Measurements from ENCODE around the gene SLFN11. TPM values are rescaled to one million over a fixed set of nuclear protein-coding genes. Genes with fewer than 3 reads are reported as not detected.
"Not testable (repeated sequence)": the region's sequence is repeated elsewhere in the genome, so short reads cannot be mapped to it uniquely, and the experiment has no call there.

The SLFN11 gene, protein sequence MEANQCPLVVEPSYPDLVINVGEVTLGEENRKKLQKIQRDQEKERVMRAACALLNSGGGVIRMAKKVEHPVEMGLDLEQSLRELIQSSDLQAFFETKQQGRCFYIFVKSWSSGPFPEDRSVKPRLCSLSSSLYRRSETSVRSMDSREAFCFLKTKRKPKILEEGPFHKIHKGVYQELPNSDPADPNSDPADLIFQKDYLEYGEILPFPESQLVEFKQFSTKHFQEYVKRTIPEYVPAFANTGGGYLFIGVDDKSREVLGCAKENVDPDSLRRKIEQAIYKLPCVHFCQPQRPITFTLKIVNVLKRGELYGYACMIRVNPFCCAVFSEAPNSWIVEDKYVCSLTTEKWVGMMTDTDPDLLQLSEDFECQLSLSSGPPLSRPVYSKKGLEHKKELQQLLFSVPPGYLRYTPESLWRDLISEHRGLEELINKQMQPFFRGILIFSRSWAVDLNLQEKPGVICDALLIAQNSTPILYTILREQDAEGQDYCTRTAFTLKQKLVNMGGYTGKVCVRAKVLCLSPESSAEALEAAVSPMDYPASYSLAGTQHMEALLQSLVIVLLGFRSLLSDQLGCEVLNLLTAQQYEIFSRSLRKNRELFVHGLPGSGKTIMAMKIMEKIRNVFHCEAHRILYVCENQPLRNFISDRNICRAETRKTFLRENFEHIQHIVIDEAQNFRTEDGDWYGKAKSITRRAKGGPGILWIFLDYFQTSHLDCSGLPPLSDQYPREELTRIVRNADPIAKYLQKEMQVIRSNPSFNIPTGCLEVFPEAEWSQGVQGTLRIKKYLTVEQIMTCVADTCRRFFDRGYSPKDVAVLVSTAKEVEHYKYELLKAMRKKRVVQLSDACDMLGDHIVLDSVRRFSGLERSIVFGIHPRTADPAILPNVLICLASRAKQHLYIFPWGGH
- total RNA-seq = 72.3 and 73.6 TPM in 2 replicates

DNA sequence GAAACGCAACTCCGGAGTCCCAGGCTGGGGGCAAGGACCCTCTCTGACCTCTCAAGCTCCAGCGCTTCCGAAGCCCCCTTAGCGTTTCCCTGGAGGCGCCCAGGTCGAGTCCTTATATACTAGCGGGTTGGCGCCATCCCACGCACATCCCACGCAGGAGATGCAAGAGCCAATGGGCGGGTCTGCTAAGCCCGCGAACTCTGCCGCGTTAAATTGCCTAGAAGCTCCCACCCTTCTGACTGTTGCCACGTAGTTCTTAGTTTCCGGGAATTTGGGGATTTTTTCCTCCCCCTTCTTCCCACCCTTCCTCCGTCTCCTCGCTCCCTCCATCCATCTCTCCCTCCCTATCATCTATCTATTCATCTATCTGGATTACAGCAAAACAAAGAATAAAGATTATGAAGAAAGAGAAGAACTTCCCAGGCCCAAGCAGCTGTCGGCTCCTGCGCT, at the start of gene SLFN11:
SLFN11 (minus strand) TSS at position 88 of the 450 bp plus-strand sequence. CDS start 9,814 bp downstream, outside the sequence.
- DNase-seq = peak; percentile 95
- Mint-ChIP-seq H3K9me3 (peaks cover 9% of the 10 kb centered on the region), H3K4me1 (peaks cover 51% of the 10 kb centered on the region), H3K27ac (peak within 1 kb of the TSS; percentile 93), H3K4me3 (peak within 1 kb of the TSS; percentile 89), H3K27me3 (peaks cover 1% of the 10 kb centered on the region), H3K36me3 (ENCODE audit: low read depth) (peaks cover 34% of the 10 kb centered on the region)
- intact Hi-C loops (cut with micrococcal nuclease) = loop anchor here (1.0 to 2.0 kb wide), 5 partner anchors 60 to 164 kb away; partner anchors contain the start of genes SLFN12L, SLFN13 and SLFN5

DNA sequence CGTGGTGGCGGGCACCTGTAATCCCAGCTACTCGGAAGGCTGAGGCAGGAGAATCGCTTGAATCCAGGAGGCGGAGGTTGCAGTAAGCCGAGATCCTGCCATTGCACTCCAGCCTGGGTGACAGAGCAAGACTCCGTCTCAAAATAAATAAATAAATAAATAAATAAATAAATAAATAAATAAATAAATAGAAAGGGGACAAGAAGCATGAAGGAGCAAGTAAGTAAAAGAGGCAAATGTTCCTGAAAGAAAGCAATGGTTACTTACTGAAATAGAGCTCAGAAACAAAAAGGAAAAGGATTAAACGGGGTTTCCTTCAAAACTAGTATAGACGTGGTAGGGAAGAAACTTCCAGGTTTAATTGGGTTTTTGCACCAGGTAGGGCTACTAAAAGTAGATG, 47.6 kb upstream of the SLFN11 start:
- H3K4me3 Mint-ChIP-seq; DNase-seq; intact Hi-C loops (cut with micrococcal nuclease); H3K27ac Mint-ChIP-seq; H3K4me1 Mint-ChIP-seq; H3K9me3 Mint-ChIP-seq; H3K27me3 Mint-ChIP-seq: not testable (repeated sequence)
- H3K36me3 Mint-ChIP-seq (ENCODE audit: low read depth) = peaks cover 52% of the 10 kb centered on the region

DNA sequence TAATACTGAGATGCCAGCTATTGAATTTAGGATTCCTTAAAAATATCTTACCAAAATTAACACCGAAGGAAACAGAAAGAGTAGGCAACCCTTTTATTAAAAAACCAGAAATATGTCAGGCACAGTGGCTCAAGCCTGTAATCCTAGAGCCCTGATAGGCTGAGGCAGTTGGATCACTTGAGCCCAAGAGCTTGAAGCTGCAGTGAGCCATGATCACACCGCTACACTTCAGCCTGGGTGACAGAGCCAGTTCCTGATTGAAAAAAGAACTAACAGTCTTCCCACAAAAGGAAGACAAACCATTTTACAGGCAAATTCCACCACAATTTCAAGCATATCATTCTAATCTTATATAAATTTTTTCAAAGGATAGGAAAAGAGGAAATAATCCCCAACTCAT, 43.2 kb upstream of the SLFN11 start:
- Mint-ChIP-seq H3K36me3 (ENCODE audit: low read depth) (peaks cover 57% of the 10 kb centered on the region), H3K27me3 (no peaks in the 10 kb centered on the region), H3K9me3 (peaks cover 19% of the 10 kb centered on the region), H3K27ac (no peak overlapping the region), H3K4me1 (peaks cover 5% of the 10 kb centered on the region), H3K4me3 (no peak overlapping the region)
- no peak for DNase-seq
- intact Hi-C loops (cut with micrococcal nuclease) = no loop called here

- H3K27ac Mint-ChIP-seq; H3K4me1 Mint-ChIP-seq; H3K27me3 Mint-ChIP-seq; H3K4me3 Mint-ChIP-seq; DNase-seq; intact Hi-C loops (cut with micrococcal nuclease): not testable (repeated sequence)
- peaks cover 69% of the 10 kb centered on the region for H3K36me3 Mint-ChIP-seq (ENCODE audit: low read depth)
- H3K9me3 Mint-ChIP-seq = peaks cover 19% of the 10 kb centered on the region
Measured at GRCh38 chr17:35414707-35415106, 41.3 kb upstream of the SLFN11 start.

- Mint-ChIP-seq H3K4me3 (no peak overlapping the region), H3K4me1 (peaks cover 5% of the 10 kb centered on the region), H3K36me3 (ENCODE audit: low read depth) (peaks cover 68% of the 10 kb centered on the region), H3K27me3 (no peaks in the 10 kb centered on the region), H3K27ac (no peak overlapping the region), H3K9me3 (peaks cover 19% of the 10 kb centered on the region)
- DNase-seq = no peak
- intact Hi-C loops (cut with micrococcal nuclease) = no loop called here
Measured at GRCh38 chr17:35414247-35414646, 40.8 kb upstream of the SLFN11 start.

- no peak for DNase-seq
- Mint-ChIP-seq H3K4me3 (no peak overlapping the region), H3K9me3 (no peaks in the 10 kb centered on the region), H3K27ac (no peak overlapping the region), H3K27me3 (no peaks in the 10 kb centered on the region), H3K4me1 (peaks cover 4% of the 10 kb centered on the region), H3K36me3 (ENCODE audit: low read depth) (peaks cover 45% of the 10 kb centered on the region)
- intact Hi-C loops (cut with micrococcal nuclease) = no loop called here
Measured at GRCh38 chr17:35407531-35407930, 34.1 kb upstream of the SLFN11 start.

- H3K36me3 Mint-ChIP-seq (ENCODE audit: low read depth) = peaks cover 40% of the 10 kb centered on the region
- H3K27me3 Mint-ChIP-seq = no peaks in the 10 kb centered on the region
- intact Hi-C loops (cut with micrococcal nuclease) = no loop called here
- H3K9me3 Mint-ChIP-seq = no peaks in the 10 kb centered on the region
- H3K4me1 Mint-ChIP-seq = peaks cover 6% of the 10 kb centered on the region
- no peak overlapping the region for H3K4me3 Mint-ChIP-seq
- no peak for DNase-seq
- H3K27ac Mint-ChIP-seq = no peak overlapping the region
Measured at GRCh38 chr17:35406568-35406967, 33.1 kb upstream of the SLFN11 start.

DNA sequence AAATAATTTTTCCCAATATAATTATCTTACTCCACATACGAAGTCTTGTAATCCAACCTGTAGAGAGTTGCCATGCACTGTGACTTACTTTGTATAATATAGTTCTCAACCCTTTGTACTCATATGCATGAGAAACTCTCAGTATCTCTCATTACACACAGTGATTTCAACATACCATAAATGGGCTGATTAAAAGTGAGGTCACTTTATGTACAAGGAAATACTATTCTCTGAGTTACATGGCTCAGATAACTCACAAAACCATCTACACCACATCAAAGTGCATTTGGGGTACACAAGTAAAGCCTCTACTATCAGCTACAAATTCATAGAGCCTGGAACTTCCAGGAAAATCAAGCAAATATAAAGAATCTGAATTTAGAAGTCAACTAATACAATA, 30.9 kb upstream of the SLFN11 start:
- no peaks in the 10 kb centered on the region for H3K27me3 Mint-ChIP-seq
- H3K9me3 Mint-ChIP-seq = peaks cover 4% of the 10 kb centered on the region
- no peak overlapping the region for H3K27ac Mint-ChIP-seq
- intact Hi-C loops (cut with micrococcal nuclease) = no loop called here
- peaks cover 6% of the 10 kb centered on the region for H3K4me1 Mint-ChIP-seq
- DNase-seq = no peak
- H3K36me3 Mint-ChIP-seq (ENCODE audit: low read depth) = peaks cover 21% of the 10 kb centered on the region
- H3K4me3 Mint-ChIP-seq = no peak overlapping the region

DNA sequence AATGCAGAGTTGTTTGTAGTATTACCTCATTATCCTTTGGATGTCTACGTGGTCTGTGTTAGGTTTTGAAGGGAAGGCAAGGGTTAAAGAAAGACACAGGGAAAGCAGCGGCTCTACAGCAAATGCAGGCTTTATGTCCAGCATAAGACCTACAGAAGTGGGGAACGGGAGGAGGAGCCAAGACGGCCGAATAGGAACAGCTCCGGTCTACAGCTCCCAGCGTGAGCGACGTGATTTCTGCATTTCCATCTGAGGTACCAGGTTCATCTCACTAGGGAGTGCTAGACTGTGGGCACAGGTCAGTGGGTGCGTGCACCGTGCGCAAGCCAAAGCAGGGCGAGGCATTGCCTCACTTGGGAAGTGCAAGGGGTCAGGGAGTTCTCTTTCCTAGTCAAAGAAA, 20.4 kb upstream of the SLFN11 start:
- H3K36me3 Mint-ChIP-seq (ENCODE audit: low read depth); H3K27me3 Mint-ChIP-seq; DNase-seq; H3K4me1 Mint-ChIP-seq; H3K27ac Mint-ChIP-seq; intact Hi-C loops (cut with micrococcal nuclease); H3K9me3 Mint-ChIP-seq; H3K4me3 Mint-ChIP-seq: not testable (repeated sequence)

- Mint-ChIP-seq H3K27me3 (peaks cover 14% of the 10 kb centered on the region), H3K9me3 (peaks cover 13% of the 10 kb centered on the region), H3K27ac (no peak overlapping the region), H3K4me1 (no peaks in the 10 kb centered on the region), H3K4me3 (no peak overlapping the region), H3K36me3 (ENCODE audit: low read depth) (peaks cover 6% of the 10 kb centered on the region)
- intact Hi-C loops (cut with micrococcal nuclease) = no loop called here
- no peak for DNase-seq
Measured at GRCh38 chr17:35390663-35391062, 17.2 kb upstream of the SLFN11 start.

GRCh38 chr17:35390156-35390555, 16.7 kb upstream of the SLFN11 start:
- Mint-ChIP-seq H3K9me3 (peaks cover 12% of the 10 kb centered on the region), H3K4me3 (no peak overlapping the region), H3K27me3 (peaks cover 14% of the 10 kb centered on the region), H3K27ac (no peak overlapping the region), H3K36me3 (ENCODE audit: low read depth) (peaks cover 5% of the 10 kb centered on the region), H3K4me1 (no peaks in the 10 kb centered on the region)
- intact Hi-C loops (cut with micrococcal nuclease) = no loop called here
- no peak for DNase-seq

DNA sequence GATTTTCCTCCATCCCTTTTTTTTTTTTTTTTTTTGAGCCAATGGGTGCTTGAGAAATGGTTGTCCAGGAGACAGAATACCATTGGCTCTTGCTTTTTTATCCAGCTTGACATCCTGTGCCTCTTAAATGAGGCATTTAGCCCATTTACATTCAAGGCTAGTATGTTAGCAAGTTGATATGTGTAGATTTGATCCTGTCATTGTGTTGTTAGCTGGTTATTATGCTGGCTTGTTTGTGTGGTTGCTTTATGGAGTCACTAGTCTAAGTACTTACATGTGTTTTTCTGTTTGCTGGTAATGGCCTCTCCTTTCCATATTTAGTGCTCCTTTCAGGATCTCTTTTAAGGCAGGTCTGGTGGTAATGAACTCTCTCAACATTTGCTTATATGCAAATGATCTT, 14.1 kb upstream of the SLFN11 start:
- DNase-seq = no peak
- peaks cover 5% of the 10 kb centered on the region for H3K36me3 Mint-ChIP-seq (ENCODE audit: low read depth)
- intact Hi-C loops (cut with micrococcal nuclease) = no loop called here
- peaks cover 14% of the 10 kb centered on the region for H3K27me3 Mint-ChIP-seq
- H3K4me3 Mint-ChIP-seq = no peak overlapping the region
- H3K9me3 Mint-ChIP-seq = peaks cover 19% of the 10 kb centered on the region
- no peak overlapping the region for H3K27ac Mint-ChIP-seq
- no peaks in the 10 kb centered on the region for H3K4me1 Mint-ChIP-seq

- H3K27me3 Mint-ChIP-seq = peaks cover 8% of the 10 kb centered on the region
- H3K36me3 Mint-ChIP-seq (ENCODE audit: low read depth) = peaks cover 4% of the 10 kb centered on the region
- no peak overlapping the region for H3K27ac Mint-ChIP-seq
- H3K4me3 Mint-ChIP-seq = no peak overlapping the region
- no peak for DNase-seq
- intact Hi-C loops (cut with micrococcal nuclease) = no loop called here
- H3K9me3 Mint-ChIP-seq = peaks cover 14% of the 10 kb centered on the region
- H3K4me1 Mint-ChIP-seq = peaks cover 23% of the 10 kb centered on the region
Measured at GRCh38 chr17:35377706-35378105, 4.3 kb upstream of the SLFN11 start.

GRCh38 chr17:35377068-35377467, 3.6 kb upstream of the SLFN11 start:
- Mint-ChIP-seq H3K36me3 (ENCODE audit: low read depth) (peaks cover 4% of the 10 kb centered on the region), H3K4me3 (no peak overlapping the region), H3K9me3 (peaks cover 11% of the 10 kb centered on the region), H3K27ac (no peak overlapping the region), H3K27me3 (peaks cover 8% of the 10 kb centered on the region), H3K4me1 (peaks cover 21% of the 10 kb centered on the region)
- no peak for DNase-seq
- intact Hi-C loops (cut with micrococcal nuclease) = no loop called here

Data from activated CD4-positive, alpha-beta T cell treated with anti-CD3 and anti-CD28 coated beads, Interleukin-2, amount 10 ng/mL, durations not matched to agents 24 days and 14 days (primary cell).